ENCODE data around the gene OPTN.
A peak's percentile ranks its signal among the peaks of the same experiment; 100 is the strongest.

Gene OPTN

DNA sequence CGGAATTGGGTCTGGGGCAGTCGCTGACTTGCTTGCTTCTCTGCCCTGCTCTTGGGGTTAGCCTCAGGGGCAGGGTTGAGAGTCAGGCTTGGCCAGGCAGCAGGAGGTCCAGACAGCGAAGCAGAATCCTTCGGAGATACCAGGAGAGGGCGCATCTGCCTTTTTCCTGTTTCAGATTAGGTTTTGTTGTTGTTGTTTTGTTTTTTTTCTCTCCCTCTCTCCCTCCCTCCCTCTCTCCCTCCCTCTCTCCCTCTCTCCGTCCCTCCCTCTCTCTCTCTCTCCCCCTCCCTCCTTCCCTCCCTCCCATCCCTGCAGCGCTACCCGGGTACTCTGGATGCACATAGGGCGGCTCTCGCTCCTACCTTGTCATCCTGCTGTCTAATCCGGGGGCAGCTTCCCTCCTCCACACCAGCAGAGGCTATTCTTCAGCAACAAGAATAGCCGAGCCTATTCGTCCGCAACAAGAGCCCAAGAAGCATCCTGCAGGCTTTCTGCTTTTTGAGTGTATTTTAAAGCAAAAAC, 758 bp upstream of the OPTN start:
- peak overlapping the region; percentile 97 for H3K4me3 ChIP-seq (ENCODE audit: control insufficient read depth, low read depth, low read length)
- DNase-seq (ENCODE audit: low read depth): no peak
- TF ChIP-seq, protein P1, sequence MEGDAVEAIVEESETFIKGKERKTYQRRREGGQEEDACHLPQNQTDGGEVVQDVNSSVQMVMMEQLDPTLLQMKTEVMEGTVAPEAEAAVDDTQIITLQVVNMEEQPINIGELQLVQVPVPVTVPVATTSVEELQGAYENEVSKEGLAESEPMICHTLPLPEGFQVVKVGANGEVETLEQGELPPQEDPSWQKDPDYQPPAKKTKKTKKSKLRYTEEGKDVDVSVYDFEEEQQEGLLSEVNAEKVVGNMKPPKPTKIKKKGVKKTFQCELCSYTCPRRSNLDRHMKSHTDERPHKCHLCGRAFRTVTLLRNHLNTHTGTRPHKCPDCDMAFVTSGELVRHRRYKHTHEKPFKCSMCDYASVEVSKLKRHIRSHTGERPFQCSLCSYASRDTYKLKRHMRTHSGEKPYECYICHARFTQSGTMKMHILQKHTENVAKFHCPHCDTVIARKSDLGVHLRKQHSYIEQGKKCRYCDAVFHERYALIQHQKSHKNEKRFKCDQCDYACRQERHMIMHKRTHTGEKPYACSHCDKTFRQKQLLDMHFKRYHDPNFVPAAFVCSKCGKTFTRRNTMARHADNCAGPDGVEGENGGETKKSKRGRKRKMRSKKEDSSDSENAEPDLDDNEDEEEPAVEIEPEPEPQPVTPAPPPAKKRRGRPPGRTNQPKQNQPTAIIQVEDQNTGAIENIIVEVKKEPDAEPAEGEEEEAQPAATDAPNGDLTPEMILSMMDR (IDR thresholded peaks at IDR 0.05; ENCODE audit: control insufficient read depth, insufficient read depth, low read depth, low read length, missing control alignments): peak; percentile 64

- TF ChIP-seq, protein P1 (IDR thresholded peaks at IDR 0.05; ENCODE audit: control insufficient read depth, insufficient read depth, low read depth, low read length, missing control alignments): no peak
- DNase-seq (ENCODE audit: low read depth): no peak
- H3K4me3 ChIP-seq (ENCODE audit: control insufficient read depth, low read depth, low read length): peak overlapping the region; percentile 97
Measured at GRCh38 chr10:13100349-13101294, 659 bp downstream of the OPTN start.

DNA sequence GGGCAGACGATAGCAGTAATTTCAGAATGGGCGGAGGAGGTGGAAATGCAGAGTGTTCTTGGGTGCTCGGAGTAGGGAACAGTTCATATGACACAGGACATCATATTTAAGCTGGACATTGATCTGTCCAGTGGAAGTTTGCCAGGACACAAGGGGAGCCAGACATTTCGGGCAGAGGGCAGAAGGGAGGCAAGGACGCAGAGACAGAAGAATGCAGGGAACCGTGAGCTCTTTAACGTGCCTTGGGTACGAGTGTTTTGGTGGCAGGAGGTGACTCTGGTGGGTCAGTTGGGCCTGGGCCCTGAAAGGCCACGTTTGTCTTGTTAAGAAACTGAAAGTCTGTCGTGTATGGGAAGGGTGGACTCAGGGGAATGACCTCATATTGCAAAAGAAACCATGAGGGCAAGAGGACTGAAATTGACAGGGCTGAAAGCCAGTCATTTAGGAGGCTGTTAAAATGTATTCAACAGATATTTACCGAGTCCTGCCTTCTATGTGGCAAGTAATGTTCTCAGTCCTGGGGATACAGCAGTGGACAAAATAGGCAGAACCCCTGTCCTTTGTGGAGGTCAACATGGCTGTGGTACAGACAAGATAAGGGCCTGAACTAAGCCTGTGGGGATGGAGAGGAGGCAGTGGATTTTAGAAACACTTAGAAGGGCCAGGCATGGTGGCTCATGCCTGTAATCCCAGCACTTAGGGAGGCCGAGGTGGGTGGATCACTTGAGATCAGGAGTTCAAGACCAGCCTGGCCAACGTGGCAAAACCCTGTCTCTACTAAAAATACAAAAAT, 2.2 kb downstream of the OPTN start:
- TF ChIP-seq, protein P1 (IDR thresholded peaks at IDR 0.05; ENCODE audit: control insufficient read depth, insufficient read depth, low read depth, low read length, missing control alignments): no peak
- peak overlapping the region; percentile 48 for H3K4me3 ChIP-seq (ENCODE audit: control insufficient read depth, low read depth, low read length)
- no peak for DNase-seq (ENCODE audit: low read depth)

DNA sequence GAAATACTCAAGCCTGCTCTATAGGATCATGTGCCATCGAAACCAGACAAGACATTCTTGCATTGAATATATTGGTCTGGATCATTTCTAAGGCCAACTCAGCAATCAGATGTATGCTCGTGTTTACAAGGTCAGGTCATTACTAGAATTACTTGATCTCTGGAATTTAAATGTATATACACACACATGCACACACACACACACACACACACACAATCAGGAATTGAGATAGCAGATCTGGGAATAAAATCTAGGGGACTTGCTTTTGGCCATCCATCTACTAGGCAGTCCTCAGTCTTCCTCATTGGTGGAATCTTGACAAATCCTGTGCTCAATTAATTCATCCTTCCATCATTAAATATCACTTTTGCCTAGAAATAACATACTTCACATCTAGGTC, 3.6 kb downstream of the OPTN start:
- TF ChIP-seq, protein P1 (IDR thresholded peaks at IDR 0.05; ENCODE audit: control insufficient read depth, insufficient read depth, low read depth, low read length, missing control alignments): no peak
- DNase-seq (ENCODE audit: low read depth): no peak
- no peak overlapping the region for H3K4me3 ChIP-seq (ENCODE audit: control insufficient read depth, low read depth, low read length)

- no peak for DNase-seq (ENCODE audit: low read depth)
- TF ChIP-seq, protein P1 (IDR thresholded peaks at IDR 0.05; ENCODE audit: control insufficient read depth, insufficient read depth, low read depth, low read length, missing control alignments): no peak
- no peak overlapping the region for H3K4me3 ChIP-seq (ENCODE audit: control insufficient read depth, low read depth, low read length)
Measured at GRCh38 chr10:13104697-13105096, 4.7 kb downstream of the OPTN start.

- DNase-seq (ENCODE audit: low read depth): no peak
- no peak overlapping the region for H3K4me3 ChIP-seq (ENCODE audit: control insufficient read depth, low read depth, low read length)
- TF ChIP-seq, protein P1 (IDR thresholded peaks at IDR 0.05; ENCODE audit: control insufficient read depth, insufficient read depth, low read depth, low read length, missing control alignments): no peak
Measured at GRCh38 chr10:13105184-13105583, 5.2 kb downstream of the OPTN start.
